Mesothelial cell of epicardium (in vitro differentiated cells): ENCODE data around the gene OXCT1. TPM values are rescaled to one million over a fixed set of nuclear protein-coding genes. Genes with fewer than 3 reads are reported as not detected.

ENCODE experiments used
- DNase-seq, 2 experiments: peaks; one replicate each; pipeline ENCODE4 v3.0.0; 2021; ENCODE audit warnings: low spot score in 2 of 2; ENCODE audit not compliant: unreplicated experiment in 2 of 2
- H3K27ac Mint-ChIP-seq: 2 replicates; pipeline ENCODE4 v1.8.0; 2021; ENCODE audit warnings: mixed read lengths
- H3K27me3 Mint-ChIP-seq: 2 replicates; pipeline ENCODE4 v1.8.0; 2021; ENCODE audit warnings: low read depth, mixed read lengths
- H3K36me3 Mint-ChIP-seq: 2 replicates; pipeline ENCODE4 v1.8.0; 2021; ENCODE audit warnings: mixed read lengths
- H3K4me1 Mint-ChIP-seq: 2 replicates; pipeline ENCODE4 v1.8.0; 2021; ENCODE audit warnings: mixed read lengths
- H3K4me3 Mint-ChIP-seq: 2 replicates; pipeline ENCODE4 v1.8.0; 2021; ENCODE audit warnings: mild to moderate bottlenecking, moderate library complexity, mixed read lengths
- H3K9me3 Mint-ChIP-seq: 2 replicates; pipeline ENCODE4 v1.8.0; 2021; ENCODE audit warnings: mixed read lengths
- CTCF ChIP-seq: fragments of 200-600 bp; sonication (generic); IDR thresholded peaks from one replicate; pipeline ENCODE4 v1.5.0; 2021; ENCODE audit warnings: antibody characterized with exemption; ENCODE audit not compliant: unreplicated experiment
- total RNA-seq: library from RNA; stranded (reverse); gene quantifications from 3 replicates; pipeline ENCODE4 v1.2.1, GENCODE V29; 2021

OXCT1 gene
- total RNA-seq, 1 donor from 2014 or later = 21.2 TPM

- no peak overlapping the region for H3K4me3 Mint-ChIP-seq
- no peaks in the 10 kb centered on the region for H3K36me3 Mint-ChIP-seq
- TF ChIP-seq CTCF = no peak
- peaks cover 13% of the 10 kb centered on the region for H3K9me3 Mint-ChIP-seq
- no peaks in the 10 kb centered on the region for H3K27me3 Mint-ChIP-seq
- H3K27ac Mint-ChIP-seq = no peak overlapping the region
- H3K4me1 Mint-ChIP-seq = peaks cover 10% of the 10 kb centered on the region
- DNase-seq = no peak
Measured at GRCh38 chr5:41885286-41885685, 15.1 kb upstream of the OXCT1 start.

GRCh38 chr5:41883936-41884335 is 13.7 kb upstream of the OXCT1 start:
- TF ChIP-seq CTCF = no peak

GRCh38 chr5:41883243-41883642 is 13.0 kb upstream of the OXCT1 start:
- Mint-ChIP-seq H3K27me3 (no peaks in the 10 kb centered on the region), H3K36me3 (no peaks in the 10 kb centered on the region), H3K9me3 (peaks cover 13% of the 10 kb centered on the region), H3K27ac (no peak overlapping the region), H3K4me3 (no peak overlapping the region), H3K4me1 (peaks cover 16% of the 10 kb centered on the region)
- DNase-seq = no peak
- TF ChIP-seq CTCF = no peak

More at GRCh38 chr5:41883936-41884335, 13.7 kb upstream of the OXCT1 start:
- no peaks in the 10 kb centered on the region for H3K27me3 Mint-ChIP-seq
- peaks cover 13% of the 10 kb centered on the region for H3K9me3 Mint-ChIP-seq
- H3K4me1 Mint-ChIP-seq = peaks cover 12% of the 10 kb centered on the region
- DNase-seq = no peak
- no peaks in the 10 kb centered on the region for H3K36me3 Mint-ChIP-seq
- no peak overlapping the region for H3K27ac Mint-ChIP-seq
- no peak overlapping the region for H3K4me3 Mint-ChIP-seq

GRCh38 chr5:41882765-41883164 is 12.5 kb upstream of the OXCT1 start:
- Mint-ChIP-seq H3K4me1 (peaks cover 16% of the 10 kb centered on the region), H3K36me3 (no peaks in the 10 kb centered on the region), H3K4me3 (no peak overlapping the region), H3K27me3 (no peaks in the 10 kb centered on the region), H3K27ac (no peak overlapping the region), H3K9me3 (peaks cover 9% of the 10 kb centered on the region)
- no peak for DNase-seq
- TF ChIP-seq CTCF = no peak

GRCh38 chr5:41878643-41879478 is 8.6 kb upstream of the OXCT1 start:
- Mint-ChIP-seq H3K27ac (no peak overlapping the region), H3K27me3 (peaks cover 5% of the 10 kb centered on the region), H3K36me3 (no peaks in the 10 kb centered on the region), H3K9me3 (peaks cover 4% of the 10 kb centered on the region), H3K4me1 (peaks cover 12% of the 10 kb centered on the region), H3K4me3 (no peak overlapping the region)
- TF ChIP-seq CTCF = no peak
- no peak for DNase-seq
